Middle frontal gyrus (tissue), 1 donor: Measurements from ENCODE around the gene GALNT9.

Experiments
- DNase-seq: peaks from one replicate; pipeline ENCODE4 v3.0.0-alpha.2; 2015; ENCODE audit warnings: low spot score; ENCODE audit errors: extremely low spot score

Gene GALNT9

DNA sequence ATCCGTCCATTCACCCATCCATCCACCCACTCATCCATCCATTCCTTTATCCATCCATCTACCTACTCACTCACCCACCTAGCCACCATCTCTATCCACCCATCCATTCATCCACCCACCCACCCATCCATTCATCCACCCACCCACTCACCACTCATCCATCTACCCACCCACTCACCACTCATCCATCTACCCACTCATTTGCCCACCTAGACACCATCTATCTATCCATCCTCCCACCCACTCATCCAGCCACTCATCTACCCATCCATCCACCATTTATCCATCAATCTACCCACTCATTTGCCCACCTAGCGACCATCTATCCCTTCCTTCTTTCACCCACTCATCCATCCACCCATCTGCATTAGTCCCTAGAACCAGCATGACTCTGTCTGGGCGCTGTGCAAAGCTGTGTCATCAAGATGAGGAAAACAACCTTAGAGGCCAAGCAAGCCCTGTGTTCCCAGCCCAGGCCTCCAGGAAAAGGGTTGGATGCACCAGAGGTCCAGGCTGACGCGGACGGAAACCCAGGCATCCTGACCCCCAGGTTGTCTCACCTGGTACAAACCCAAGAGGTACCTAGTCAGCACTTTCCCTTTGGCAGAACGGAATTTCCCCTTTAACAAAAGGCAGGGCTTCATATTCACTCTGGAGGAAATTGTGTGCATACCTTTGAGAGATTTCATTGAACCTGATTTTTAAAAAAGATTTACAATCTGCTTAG is 111.4 kb downstream of the GALNT9 start:
- no peak for DNase-seq

DNA sequence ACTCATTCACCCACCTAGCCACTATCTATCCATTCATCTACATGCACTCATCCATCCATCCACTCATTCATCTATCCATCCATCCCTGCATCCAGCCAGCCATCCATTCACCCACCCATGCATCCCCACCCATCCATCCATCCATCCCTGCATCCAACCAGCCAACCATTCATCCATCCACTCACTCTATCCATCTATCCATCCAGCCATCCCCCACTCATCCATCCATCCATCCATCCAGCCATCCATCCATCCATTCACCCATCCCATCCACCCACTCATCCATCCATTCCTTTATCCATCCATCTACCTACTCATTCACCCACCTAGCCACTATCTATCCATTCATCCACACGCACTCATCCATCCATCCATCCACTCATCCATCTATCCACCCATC is 112.0 kb downstream of the GALNT9 start:
- DNase-seq = no peak

DNA sequence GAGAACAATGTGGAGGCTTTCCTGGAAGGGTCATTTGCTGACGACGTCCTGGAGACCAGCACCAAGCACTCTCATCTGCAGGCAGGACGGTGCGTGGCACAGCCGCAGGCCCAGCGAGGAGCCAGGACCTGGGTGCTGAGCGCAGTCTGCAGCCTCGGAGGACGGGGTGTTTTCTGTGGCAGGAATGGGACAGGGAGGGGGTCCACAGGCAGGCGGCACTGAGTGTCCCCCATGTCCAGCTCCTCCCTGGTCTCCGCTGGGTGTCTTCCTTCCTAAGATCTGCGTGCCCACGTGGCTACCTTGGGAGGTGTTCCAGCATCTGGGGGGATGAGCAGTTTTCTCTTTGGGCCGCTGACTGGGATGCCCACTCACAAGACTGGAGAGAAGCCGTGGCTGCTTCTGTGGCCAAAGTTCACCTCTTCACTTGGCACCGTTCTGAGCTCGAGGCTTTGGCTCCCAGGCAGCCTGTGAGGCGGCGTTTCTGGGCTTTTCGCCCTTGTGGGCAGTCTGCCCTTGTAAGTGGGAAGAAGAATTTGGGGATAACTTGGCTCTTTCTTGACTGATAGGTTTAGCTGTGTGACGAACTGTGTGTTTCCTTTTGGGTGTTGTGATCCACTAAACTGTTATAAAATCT is 112.9 kb downstream of the GALNT9 start:
- peak; percentile 33 for DNase-seq

DNA sequence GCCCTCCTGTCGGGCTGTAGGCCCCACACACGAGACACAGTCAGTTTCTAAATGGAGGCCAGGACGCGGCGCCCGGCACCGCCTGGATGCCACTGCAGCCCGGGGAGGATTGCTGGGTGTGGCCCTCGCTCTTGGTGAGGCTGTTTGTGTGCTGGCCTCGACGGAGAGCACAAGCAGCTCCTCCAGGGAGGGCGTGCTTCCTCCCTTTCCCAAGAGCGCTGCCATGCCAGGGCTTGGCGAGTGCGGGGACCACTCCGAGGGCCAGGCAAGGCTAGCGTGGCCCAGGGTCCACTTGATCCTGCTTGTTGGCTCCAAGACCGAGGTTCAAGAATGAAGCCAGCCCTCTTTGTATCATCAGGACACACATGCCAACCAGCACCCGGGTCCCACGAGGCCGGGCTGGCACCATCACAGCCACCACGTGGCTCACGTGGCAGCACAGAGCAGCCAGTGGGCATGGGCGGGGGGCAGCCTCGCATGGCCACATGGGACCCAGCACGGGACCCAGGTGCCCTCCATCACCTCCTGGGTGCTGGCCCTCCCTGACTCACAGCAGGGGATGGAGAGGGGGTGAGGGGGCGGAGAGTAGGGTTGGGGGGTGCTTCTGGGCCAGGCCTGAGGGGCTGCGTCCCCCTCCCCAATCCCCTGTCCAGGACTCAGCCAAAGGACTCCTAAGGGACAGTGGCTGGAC is 113.9 kb downstream of the GALNT9 start:
- DNase-seq = no peak

DNA sequence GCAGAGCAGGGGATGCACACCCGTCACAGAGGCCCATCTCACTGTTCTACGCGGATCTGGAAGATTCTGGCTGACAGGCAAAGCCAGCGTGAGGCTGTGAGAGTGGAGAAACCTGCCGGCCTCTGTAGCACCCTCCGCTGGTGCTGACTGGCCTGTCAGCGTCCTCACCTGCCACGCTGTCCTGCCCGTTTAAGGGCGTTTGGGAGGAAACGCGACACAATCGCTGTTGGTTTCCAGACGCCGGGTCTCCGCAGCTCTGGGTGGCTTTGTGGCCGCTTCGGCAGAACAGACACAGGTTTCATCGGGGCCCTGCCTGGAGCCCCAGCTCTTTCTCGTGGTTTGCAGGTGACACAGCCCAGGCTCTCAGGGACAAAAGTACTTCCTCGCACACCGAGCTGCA is 114.5 kb downstream of the GALNT9 start:
- no peak for DNase-seq

DNA sequence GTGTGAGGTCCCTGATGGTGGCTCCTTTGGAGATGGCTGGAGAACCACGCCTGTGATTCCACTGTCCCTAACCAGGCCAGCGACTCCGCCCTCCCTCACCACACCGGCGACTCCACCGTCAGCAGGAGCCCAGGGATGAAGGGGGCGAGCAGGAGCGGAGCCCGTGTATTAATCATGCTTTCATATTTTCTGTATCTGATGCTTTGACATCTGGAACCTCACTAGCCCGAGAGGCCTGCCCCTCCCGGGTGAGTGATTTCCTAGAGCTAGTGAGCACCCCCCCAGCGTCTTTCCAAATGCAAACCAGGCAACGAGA is 115.3 kb downstream of the GALNT9 start:
- DNase-seq = no peak

- DNase-seq = no peak
These were observed 115.8 kb downstream of the GALNT9 start for GRCh38 chr12:132213359-132214160.

DNA sequence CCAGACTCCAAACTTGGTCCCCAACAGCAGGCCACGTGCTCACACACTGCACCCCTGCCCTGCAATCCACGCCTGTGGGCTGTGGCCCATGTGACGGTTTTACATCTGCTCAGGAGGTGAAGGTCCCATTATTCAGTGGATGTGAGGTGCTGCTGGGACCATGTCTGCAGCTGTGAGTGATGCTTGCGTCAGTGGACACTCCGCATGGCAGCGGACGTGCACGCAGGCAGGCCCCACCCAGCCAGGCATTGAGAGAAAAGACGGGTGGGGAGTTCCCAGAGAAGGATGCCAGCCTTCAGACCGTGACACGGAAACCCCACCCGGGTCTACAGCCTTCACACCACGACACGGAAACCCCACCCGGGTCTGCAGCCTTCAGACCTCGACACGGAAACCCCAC is 117.6 kb downstream of the GALNT9 start:
- DNase-seq = no peak

DNA sequence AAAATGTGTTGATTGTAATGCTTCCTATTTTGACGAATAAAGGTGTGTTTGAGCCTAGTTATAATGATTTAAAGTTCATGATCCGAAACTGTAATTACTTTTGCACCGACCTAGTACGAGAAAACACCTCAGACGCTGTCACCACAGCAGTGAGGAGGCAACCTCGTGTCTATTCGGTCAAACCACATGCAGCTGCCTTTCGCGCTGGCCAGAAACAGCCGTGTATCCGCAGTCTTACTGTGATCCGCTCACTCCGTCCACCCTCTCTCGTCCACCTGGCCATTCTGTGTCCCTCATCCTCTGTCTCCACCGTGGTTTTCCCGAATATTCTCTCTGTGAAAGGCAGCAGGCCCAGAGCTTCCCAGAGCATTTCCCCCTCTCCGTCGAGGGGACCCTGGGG is 118.1 kb downstream of the GALNT9 start:
- DNase-seq = no peak

DNA sequence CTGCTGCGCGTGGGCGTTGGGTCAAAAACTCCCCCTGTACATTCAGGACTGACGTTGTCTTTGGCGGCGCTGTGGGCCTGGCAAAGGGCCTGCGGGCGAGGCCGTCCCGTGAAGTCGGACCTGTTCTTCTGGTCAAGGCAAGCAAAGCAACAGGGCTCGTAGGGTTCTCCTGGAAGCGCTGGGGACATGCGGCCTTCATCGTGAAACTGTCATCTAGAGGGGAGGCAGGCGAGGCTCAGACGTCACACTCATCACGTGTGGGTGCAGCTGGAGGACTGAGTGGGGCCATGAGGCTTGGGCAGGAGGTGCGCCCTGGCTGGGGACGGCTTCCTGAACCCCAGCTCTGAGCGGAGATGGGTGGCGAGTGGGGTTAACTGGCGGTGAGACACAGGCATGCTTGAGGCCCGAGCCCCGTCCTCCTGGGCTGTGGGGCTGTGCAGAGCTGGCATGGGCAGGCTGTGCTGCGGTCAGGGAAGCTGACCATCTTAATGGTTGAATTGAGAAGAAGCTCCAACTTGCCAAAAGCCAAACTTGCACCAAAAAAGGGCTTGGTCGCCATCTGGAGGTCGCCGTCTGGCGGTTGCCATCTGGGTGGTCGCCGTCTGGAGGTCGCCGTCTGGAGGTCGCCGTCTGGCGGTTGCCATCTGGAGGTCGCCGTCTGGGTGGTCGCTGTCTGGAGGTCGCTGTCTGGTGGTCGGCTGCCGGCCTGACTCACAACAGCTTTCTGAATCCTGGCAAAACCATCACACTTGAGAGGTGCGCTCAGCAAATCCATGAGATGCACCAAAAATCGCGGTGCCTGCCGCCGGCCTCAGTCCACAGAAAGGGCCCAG is 119.0 kb downstream of the GALNT9 start:
- no peak for DNase-seq

GRCh38 chr12:132209619-132210222 is 119.7 kb downstream of the GALNT9 start:
- no peak for DNase-seq

GRCh38 chr12:132208153-132208823 is 121.1 kb downstream of the GALNT9 start:
- no peak for DNase-seq

DNA sequence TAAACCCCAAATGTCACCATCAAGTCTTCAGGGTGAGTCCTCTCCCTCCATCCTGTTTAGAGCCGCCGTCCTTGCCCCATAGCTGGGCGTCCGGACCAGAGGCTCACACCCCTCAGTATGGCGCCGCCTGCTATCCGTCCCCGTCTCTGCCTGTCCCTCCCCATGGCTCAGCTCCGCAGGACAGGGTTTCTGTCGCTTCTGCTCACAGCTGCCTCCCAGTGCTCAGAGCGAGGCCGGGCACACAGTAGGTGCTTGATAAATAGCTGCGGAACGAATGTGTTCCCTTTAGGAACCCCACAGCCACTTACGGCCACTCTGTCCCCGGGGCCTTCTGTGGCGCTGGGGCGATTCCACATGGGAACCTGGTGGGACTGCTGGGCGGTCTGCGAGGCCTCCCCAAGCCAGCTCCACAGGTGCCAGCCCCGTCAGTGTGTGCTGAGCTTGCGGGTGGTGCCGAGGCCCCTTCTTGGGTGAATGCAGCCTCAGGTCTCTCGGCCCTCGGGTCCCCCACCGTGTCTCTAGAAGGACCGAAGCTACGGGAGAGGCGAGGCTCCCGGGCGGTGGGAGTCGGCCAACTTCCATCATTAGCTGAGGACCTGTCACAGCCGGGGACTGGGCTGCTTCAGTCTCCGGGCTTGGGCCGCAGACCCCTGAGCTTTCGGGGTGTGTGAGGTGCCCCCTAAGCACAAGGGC is 122.2 kb downstream of the GALNT9 start:
- no peak for DNase-seq

- DNase-seq = no peak
These were observed 123.3 kb downstream of the GALNT9 start for GRCh38 chr12:132206046-132206434.

GRCh38 chr12:132205271-132206045 is 123.9 kb downstream of the GALNT9 start:
- no peak for DNase-seq

DNA sequence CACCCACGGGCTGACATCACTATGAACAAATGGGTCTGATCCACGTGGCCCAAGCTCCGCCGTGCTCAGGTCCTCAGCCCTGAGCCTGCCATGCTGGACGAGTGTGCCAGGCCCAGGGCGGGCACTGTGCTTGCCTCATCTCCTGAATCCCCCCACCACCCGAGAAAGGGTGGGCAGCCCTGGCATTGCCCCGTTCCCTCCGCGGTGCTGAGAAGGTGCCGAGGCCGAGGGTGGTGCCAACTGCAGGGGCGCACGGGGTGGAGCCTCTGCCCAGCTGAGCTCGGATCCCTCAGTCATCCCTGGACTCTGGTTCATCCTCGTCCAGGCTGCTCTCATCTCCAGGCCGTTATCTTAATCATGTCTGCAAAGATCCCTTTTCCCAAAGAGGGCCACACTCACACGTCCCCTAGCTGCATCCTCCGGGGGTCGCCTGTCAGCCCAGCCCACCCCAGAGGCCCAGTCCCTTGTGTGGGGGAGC is 124.6 kb downstream of the GALNT9 start:
- no peak for DNase-seq

- no peak for DNase-seq
These were observed 125.2 kb downstream of the GALNT9 start for GRCh38 chr12:132204063-132204792.
